HepG2 (cell line): ENCODE measurements around the gene OASL. TPM values are rescaled to one million over a fixed set of nuclear protein-coding genes. Genes with fewer than 3 reads are reported as not detected.

Source experiments
- DMAP1 ChIP-seq: IDR thresholded peaks from 2 replicates; pipeline ENCODE4 v1.6.1; 2016
- HDAC1 ChIP-seq: sonication (generic); formaldehyde crosslinking; IDR thresholded peaks from 2 replicates; pipeline ENCODE4 v1.5.1; 2020; ENCODE audit warnings: mild to moderate bottlenecking, missing genetic modification reagents
- JUN ChIP-seq: sonication (generic); formaldehyde crosslinking; IDR thresholded peaks from 2 replicates; pipeline ENCODE4 v1.4.0; 2020; ENCODE audit warnings: mild to moderate bottlenecking, missing genetic modification reagents
- KLF12 ChIP-seq: sonication (generic); formaldehyde crosslinking; IDR thresholded peaks from 2 replicates; pipeline ENCODE4 v1.4.0; 2020; ENCODE audit warnings: missing genetic modification reagents, borderline replicate concordance
- POLR2AphosphoS5 ChIP-seq: IDR thresholded peaks from 2 replicates; pipeline ENCODE4 v1.6.1; 2012; ENCODE audit warnings: low read depth, low read length
- RNF2 ChIP-seq: fragments of 450-650 bp; conservative IDR thresholded peaks from 2 replicates; pipeline ENCODE4 v1.6.1; 2016; ENCODE audit warnings: low read depth
- SP140L ChIP-seq: sonication (generic); formaldehyde crosslinking; IDR thresholded peaks from 2 replicates; pipeline ENCODE4 v1.4.0; 2020; ENCODE audit warnings: missing genetic modification reagents, borderline replicate concordance
- THAP11 ChIP-seq: IDR thresholded peaks from 2 replicates; pipeline ENCODE4 v1.6.1; 2016; ENCODE audit warnings: missing biosample characterization, missing genetic modification reagents
- ZNF17 ChIP-seq: sonication (generic); formaldehyde crosslinking; IDR thresholded peaks from 2 replicates; pipeline ENCODE4 v1.5.0; 2020; ENCODE audit warnings: mild to moderate bottlenecking, missing genetic modification reagents
- polyA plus RNA-seq, 8 experiments: library from polyadenylated mRNA; depleted of rRNA in 3 of 8; stranded (reverse) in 7 of 8; unstranded in 1 of 8; fragments of >200 nt; fragmentation: Illumina TruSeq in 4 of 8; extraction: Trizol in 4 of 8; gene quantifications; 2 replicates each; pipeline versions ENCODE4 v1.2.1 to v1.2.3, GENCODE V29; 2011 to 2016; ENCODE audit warnings: low read depth in 4 of 8, missing spikeins in 1 of 8, mixed read lengths in 1 of 8; ENCODE audit not compliant: insufficient read depth in 1 of 8
- total RNA-seq, 5 experiments: library from RNA; depleted of rRNA; stranded (reverse); fragments of >200 nt; fragmentation: Illumina TruSeq; extraction: Trizol; gene quantifications; 2 replicates each; pipeline ENCODE4 v1.2.3, GENCODE V29; 2016; ENCODE audit warnings: low read depth in 1 of 5
- TF ChIP-seq, protein P1 (sequence below): sonication (generic); formaldehyde crosslinking; IDR thresholded peaks from 2 replicates; pipeline ENCODE4 v1.5.0; 2020; ENCODE audit warnings: mild to moderate bottlenecking, missing genetic modification reagents
- TF ChIP-seq, protein P2 (sequence below): sonication (generic); formaldehyde crosslinking; IDR thresholded peaks from 2 replicates; pipeline ENCODE4 v1.4.0; 2020; ENCODE audit warnings: missing genetic modification reagents, borderline replicate concordance
- TF ChIP-seq, protein P3 (sequence below): sonication (generic); formaldehyde crosslinking; conservative IDR thresholded peaks from 2 replicates; pipeline ENCODE4 v1.8.0; 2022; ENCODE audit warnings: mild to moderate bottlenecking, moderate library complexity, missing genetic modification reagents
- TF ChIP-seq, protein P4 (sequence below): sonication (generic); formaldehyde crosslinking; conservative IDR thresholded peaks from 2 replicates; pipeline ENCODE4 v1.8.0; 2022; ENCODE audit warnings: missing genetic modification reagents
- TF ChIP-seq, protein P5 (sequence below): sonication (generic); formaldehyde crosslinking; IDR thresholded peaks from 2 replicates; pipeline ENCODE4 v1.5.0; 2020; ENCODE audit warnings: missing genetic modification reagents
- TF ChIP-seq, protein P6 (sequence below): sonication (generic); formaldehyde crosslinking; conservative IDR thresholded peaks from 2 replicates; pipeline ENCODE4 v1.4.0; 2020; ENCODE audit warnings: missing genetic modification reagents
- TF ChIP-seq, protein P7 (sequence below): sonication (generic); formaldehyde crosslinking; IDR thresholded peaks from 2 replicates; pipeline ENCODE4 v1.9.0; 2021; ENCODE audit warnings: missing genetic modification reagents, borderline replicate concordance

Gene OASL
- total and polyA plus RNA-seq, 2 of the 13 experiments (the other 11 are each of a cell fraction or from before 2014, with no cell fraction given) = 0.11 to 0.22 TPM

DNA sequence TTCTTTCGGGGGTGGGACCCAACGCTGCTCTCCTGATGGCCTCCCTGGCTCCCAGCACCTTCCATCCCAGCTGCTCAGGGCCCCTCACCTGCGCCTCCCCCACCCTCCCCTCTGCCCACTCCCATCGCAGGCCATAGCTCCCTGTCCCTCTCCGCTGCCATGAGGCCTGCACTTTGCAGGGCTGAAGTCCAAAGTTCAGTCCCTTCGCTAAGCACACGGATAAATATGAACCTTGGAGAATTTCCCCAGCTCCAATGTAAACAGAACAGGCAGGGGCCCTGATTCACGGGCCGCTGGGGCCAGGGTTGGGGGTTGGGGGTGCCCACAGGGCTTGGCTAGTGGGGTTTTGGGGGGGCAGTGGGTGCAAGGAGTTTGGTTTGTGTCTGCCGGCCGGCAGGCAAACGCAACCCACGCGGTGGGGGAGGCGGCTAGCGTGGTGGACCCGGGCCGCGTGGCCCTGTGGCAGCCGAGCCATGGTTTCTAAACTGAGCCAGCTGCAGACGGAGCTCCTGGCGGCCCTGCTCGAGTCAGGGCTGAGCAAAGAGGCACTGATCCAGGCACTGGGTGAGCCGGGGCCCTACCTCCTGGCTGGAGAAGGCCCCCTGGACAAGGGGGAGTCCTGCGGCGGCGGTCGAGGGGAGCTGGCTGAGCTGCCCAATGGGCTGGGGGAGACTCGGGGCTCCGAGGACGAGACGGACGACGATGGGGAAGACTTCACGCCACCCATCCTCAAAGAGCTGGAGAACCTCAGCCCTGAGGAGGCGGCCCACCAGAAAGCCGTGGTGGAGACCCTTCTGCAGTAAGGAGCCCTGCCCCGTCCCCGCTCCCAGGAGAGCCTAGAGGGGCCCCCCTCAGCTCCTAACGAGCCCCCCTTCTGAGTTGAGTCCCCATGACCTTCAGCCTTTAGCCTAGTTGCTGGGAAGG lies 60.5 kb downstream of the OASL start, which contains the start of gene HNF1A (continued):
- TF ChIP-seq, protein P1, sequence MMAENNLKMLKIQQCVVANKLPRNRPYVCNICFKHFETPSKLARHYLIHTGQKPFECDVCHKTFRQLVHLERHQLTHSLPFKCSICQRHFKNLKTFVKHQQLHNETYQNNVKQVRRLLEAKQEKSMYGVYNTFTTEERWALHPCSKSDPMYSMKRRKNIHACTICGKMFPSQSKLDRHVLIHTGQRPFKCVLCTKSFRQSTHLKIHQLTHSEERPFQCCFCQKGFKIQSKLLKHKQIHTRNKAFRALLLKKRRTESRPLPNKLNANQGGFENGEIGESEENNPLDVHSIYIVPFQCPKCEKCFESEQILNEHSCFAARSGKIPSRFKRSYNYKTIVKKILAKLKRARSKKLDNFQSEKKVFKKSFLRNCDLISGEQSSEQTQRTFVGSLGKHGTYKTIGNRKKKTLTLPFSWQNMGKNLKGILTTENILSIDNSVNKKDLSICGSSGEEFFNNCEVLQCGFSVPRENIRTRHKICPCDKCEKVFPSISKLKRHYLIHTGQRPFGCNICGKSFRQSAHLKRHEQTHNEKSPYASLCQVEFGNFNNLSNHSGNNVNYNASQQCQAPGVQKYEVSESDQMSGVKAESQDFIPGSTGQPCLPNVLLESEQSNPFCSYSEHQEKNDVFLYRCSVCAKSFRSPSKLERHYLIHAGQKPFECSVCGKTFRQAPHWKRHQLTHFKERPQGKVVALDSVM (CRISPR knock-in tag) = peak; percentile 47
- TF ChIP-seq, protein P2, sequence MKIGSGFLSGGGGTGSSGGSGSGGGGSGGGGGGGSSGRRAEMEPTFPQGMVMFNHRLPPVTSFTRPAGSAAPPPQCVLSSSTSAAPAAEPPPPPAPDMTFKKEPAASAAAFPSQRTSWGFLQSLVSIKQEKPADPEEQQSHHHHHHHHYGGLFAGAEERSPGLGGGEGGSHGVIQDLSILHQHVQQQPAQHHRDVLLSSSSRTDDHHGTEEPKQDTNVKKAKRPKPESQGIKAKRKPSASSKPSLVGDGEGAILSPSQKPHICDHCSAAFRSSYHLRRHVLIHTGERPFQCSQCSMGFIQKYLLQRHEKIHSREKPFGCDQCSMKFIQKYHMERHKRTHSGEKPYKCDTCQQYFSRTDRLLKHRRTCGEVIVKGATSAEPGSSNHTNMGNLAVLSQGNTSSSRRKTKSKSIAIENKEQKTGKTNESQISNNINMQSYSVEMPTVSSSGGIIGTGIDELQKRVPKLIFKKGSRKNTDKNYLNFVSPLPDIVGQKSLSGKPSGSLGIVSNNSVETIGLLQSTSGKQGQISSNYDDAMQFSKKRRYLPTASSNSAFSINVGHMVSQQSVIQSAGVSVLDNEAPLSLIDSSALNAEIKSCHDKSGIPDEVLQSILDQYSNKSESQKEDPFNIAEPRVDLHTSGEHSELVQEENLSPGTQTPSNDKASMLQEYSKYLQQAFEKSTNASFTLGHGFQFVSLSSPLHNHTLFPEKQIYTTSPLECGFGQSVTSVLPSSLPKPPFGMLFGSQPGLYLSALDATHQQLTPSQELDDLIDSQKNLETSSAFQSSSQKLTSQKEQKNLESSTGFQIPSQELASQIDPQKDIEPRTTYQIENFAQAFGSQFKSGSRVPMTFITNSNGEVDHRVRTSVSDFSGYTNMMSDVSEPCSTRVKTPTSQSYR (CRISPR knock-in tag) = peak; percentile 90
- TF ChIP-seq HDAC1 (CRISPR knock-in tag) (peak; percentile 94), POLR2AphosphoS5 (peak; percentile 80), KLF12 (peak; percentile 36; the same call in 1 of the 2 replicates), ZNF17 (CRISPR knock-in tag) (no peak), JUN (CRISPR knock-in tag) (peak; percentile 71; the same call in 1 of the 2 replicates), RNF2 (no peak), THAP11 (CRISPR knock-in tag) (peak; percentile 60), DMAP1 (peak; percentile 96), SP140L (CRISPR knock-in tag) (no peak)
- TF ChIP-seq, protein P3, sequence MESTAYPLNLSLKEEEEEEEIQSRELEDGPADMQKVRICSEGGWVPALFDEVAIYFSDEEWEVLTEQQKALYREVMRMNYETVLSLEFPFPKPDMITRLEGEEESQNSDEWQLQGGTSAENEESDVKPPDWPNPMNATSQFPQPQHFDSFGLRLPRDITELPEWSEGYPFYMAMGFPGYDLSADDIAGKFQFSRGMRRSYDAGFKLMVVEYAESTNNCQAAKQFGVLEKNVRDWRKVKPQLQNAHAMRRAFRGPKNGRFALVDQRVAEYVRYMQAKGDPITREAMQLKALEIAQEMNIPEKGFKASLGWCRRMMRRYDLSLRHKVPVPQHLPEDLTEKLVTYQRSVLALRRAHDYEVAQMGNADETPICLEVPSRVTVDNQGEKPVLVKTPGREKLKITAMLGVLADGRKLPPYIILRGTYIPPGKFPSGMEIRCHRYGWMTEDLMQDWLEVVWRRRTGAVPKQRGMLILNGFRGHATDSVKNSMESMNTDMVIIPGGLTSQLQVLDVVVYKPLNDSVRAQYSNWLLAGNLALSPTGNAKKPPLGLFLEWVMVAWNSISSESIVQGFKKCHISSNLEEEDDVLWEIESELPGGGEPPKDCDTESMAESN (CRISPR knock-in tag) = peak; percentile 63
- TF ChIP-seq, protein P4, sequence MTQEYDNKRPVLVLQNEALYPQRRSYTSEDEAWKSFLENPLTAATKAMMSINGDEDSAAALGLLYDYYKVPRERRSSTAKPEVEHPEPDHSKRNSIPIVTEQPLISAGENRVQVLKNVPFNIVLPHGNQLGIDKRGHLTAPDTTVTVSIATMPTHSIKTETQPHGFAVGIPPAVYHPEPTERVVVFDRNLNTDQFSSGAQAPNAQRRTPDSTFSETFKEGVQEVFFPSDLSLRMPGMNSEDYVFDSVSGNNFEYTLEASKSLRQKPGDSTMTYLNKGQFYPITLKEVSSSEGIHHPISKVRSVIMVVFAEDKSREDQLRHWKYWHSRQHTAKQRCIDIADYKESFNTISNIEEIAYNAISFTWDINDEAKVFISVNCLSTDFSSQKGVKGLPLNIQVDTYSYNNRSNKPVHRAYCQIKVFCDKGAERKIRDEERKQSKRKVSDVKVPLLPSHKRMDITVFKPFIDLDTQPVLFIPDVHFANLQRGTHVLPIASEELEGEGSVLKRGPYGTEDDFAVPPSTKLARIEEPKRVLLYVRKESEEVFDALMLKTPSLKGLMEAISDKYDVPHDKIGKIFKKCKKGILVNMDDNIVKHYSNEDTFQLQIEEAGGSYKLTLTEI = no peak
- TF ChIP-seq, protein P5, sequence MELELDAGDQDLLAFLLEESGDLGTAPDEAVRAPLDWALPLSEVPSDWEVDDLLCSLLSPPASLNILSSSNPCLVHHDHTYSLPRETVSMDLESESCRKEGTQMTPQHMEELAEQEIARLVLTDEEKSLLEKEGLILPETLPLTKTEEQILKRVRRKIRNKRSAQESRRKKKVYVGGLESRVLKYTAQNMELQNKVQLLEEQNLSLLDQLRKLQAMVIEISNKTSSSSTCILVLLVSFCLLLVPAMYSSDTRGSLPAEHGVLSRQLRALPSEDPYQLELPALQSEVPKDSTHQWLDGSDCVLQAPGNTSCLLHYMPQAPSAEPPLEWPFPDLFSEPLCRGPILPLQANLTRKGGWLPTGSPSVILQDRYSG = no peak
- TF ChIP-seq, protein P6, sequence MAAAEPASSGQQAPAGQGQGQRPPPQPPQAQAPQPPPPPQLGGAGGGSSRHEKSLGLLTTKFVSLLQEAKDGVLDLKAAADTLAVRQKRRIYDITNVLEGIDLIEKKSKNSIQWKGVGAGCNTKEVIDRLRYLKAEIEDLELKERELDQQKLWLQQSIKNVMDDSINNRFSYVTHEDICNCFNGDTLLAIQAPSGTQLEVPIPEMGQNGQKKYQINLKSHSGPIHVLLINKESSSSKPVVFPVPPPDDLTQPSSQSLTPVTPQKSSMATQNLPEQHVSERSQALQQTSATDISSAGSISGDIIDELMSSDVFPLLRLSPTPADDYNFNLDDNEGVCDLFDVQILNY = no peak
- TF ChIP-seq, protein P7, sequence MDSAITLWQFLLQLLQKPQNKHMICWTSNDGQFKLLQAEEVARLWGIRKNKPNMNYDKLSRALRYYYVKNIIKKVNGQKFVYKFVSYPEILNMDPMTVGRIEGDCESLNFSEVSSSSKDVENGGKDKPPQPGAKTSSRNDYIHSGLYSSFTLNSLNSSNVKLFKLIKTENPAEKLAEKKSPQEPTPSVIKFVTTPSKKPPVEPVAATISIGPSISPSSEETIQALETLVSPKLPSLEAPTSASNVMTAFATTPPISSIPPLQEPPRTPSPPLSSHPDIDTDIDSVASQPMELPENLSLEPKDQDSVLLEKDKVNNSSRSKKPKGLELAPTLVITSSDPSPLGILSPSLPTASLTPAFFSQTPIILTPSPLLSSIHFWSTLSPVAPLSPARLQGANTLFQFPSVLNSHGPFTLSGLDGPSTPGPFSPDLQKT (CRISPR knock-in tag) = no peak
